Mucosa of descending colon (tissue), 3 donors: ENCODE data around the gene NME3. TPM values are rescaled to one million over a fixed set of nuclear protein-coding genes. Genes with fewer than 3 reads are reported as not detected.

ENCODE experiments used
- ATAC-seq: fragments of 200-7000 bp; cut with Tn5 transposase; one replicate; pipeline ENCODE4 v1.9.1; 2020; ENCODE audit warnings: mild to moderate bottlenecking, moderate library complexity
- DNase-seq, 3 donors: peaks; one replicate each; pipeline ENCODE4 v3.0.0-alpha.2; 2020
- H3K36me3 ChIP-seq: fragments of 200-600 bp; one replicate; pipeline ENCODE4 v1.8.0; 2021; ENCODE audit warnings: low read depth, mild to moderate bottlenecking
- H3K4me1 ChIP-seq: fragments of 200-600 bp; one replicate; pipeline ENCODE4 v1.8.0; 2021; ENCODE audit warnings: low read depth, mild to moderate bottlenecking
- H3K4me3 ChIP-seq: fragments of 200-600 bp; one replicate; pipeline ENCODE4 v1.8.0; 2021; ENCODE audit warnings: mild to moderate bottlenecking
- H3K9me3 ChIP-seq: fragments of 200-600 bp; one replicate; pipeline ENCODE4 v1.8.0; 2021; ENCODE audit warnings: mild to moderate bottlenecking
- intact Hi-C, 2 donors: fragments of 100-400 bp; cut with DNase I in 1 of 2; cut with micrococcal nuclease in 1 of 2; formaldehyde crosslinking; loops; one replicate each; pipeline versions ENCODE4 v1.11.0 to v1.11.1; 2022; cut with DNase I, micrococcal nuclease
- total RNA-seq, 3 donors: library from RNA; stranded (reverse); fragmentation: NEBNext Ultra II Directional in 2 of 3; extraction: Animal tissue kit (Norgen Biotek cat#: 25700) in 2 of 3; gene quantifications; one replicate each; pipeline versions ENCODE4 v1.2.1 to v1.2.4, GENCODE V29; 2021 to 2023
- TF ChIP-seq, protein P1 (sequence below): fragments of 200-600 bp; IDR thresholded peaks from one replicate; pipeline ENCODE4 v1.8.0; 2022; ENCODE audit warnings: antibody characterized with exemption, mild to moderate bottlenecking
- donor health status: DM: no; HTN: no; CAD: no; lungs with moderate emphysema.
- donor health status: DM: no; HTN: no; CAD: no.
- donor health status: DM: no; HTN: yes; CAD: no.

Gene NME3
- total RNA-seq, 3 donors from 2014 or later, result 49.1 to 66.0 (median 56.0) TPM

DNA sequence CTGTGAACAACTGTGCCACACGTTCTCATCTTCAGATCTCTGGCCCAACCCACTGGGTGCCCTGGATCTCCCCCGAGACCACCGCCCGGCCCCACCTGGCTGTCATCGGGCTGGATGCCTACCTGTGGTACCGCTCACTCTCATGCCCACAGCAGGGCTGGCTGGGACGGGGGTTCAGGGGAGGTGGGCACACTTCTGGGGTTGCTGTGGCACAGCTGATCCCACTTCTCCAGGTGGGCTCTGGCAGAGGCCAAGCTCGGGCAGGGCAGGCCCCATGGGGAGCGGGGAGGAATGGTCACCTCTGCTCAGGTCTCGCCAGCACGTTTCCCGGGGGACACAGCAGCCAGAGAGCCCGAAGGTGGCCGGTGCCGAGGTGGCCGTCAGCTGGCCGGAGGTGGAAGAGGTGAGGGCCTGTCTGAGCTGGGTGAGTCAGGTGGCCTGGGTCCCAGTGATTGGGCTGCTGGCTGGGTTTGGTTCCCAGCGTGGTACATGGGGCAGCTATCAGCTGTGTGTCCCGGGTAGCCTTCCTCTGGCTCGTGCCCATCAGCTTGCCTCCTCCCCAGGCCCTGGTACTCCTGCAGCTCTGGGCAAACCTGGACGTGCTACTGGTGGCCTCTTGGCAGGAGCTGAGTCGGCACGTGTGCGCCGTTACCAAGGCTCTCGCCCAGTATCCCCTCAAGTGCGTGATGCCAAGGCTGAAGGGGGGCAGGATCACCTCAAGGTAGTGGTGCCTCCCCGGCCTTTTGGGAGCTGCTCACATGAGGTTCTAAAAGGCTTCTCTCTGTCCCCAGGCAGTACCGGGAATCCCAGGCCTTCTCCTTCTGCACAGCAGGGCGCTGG is 3.9 kb upstream of the NME3 start:
- DNase-seq (no peak), ATAC-seq (no peak)
- Histone ChIP-seq H3K4me1 (peaks cover 23% of the 10 kb centered on the region), H3K9me3 (no peaks in the 10 kb centered on the region), H3K36me3 (peaks cover 5% of the 10 kb centered on the region), H3K4me3 (no peak overlapping the region)
- intact Hi-C loops, result no loop called here
- TF ChIP-seq, protein P1, sequence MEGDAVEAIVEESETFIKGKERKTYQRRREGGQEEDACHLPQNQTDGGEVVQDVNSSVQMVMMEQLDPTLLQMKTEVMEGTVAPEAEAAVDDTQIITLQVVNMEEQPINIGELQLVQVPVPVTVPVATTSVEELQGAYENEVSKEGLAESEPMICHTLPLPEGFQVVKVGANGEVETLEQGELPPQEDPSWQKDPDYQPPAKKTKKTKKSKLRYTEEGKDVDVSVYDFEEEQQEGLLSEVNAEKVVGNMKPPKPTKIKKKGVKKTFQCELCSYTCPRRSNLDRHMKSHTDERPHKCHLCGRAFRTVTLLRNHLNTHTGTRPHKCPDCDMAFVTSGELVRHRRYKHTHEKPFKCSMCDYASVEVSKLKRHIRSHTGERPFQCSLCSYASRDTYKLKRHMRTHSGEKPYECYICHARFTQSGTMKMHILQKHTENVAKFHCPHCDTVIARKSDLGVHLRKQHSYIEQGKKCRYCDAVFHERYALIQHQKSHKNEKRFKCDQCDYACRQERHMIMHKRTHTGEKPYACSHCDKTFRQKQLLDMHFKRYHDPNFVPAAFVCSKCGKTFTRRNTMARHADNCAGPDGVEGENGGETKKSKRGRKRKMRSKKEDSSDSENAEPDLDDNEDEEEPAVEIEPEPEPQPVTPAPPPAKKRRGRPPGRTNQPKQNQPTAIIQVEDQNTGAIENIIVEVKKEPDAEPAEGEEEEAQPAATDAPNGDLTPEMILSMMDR, result no peak

GRCh38 chr16:1774448-1774780 is 3.1 kb upstream of the NME3 start:
- no peak for DNase-seq
- TF ChIP-seq, protein P1, result no peak
- intact Hi-C loops, result no loop called here
- Histone ChIP-seq H3K4me3 (no peak overlapping the region), H3K4me1 (peaks cover 30% of the 10 kb centered on the region), H3K36me3 (peaks cover 5% of the 10 kb centered on the region), H3K9me3 (no peaks in the 10 kb centered on the region)
- no peak for ATAC-seq

DNA sequence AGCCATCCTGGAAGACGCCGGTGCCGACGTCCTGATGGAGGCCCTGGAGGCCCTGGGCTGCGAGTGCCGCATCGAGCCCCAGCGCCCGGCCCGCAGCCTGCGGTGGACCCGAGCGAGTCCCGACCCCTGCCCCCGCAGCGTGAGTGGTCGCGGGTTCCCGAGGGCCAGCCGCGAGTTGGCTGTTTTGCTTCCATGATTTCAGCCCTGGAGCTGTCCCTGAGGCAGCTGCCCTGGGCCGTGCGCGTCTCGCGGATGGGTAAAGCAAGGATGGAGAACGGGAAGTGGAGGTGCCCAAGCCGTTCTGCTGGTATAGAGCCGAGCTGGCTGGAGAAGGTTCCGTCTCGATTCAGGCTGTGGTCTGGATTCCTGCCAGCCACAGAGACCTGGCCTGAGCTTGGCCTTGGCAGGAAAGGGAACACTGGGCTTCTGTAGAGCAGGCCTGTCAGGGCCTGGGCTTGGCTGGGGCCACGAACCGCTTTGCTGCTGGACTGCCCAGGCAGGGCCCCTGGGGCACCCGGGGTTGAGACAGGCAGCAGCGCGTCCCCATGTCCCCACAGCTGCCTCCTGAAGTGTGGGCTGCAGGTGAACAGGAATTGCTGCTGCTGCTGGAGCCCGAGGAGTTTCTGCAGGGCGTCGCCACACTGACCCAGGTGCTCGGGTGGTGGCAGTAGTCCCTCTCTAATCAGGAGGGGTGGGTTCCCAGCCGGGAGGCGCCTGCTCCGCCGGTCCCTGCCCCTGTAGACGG is 2.5 kb upstream of the NME3 start:
- ATAC-seq, result peak; percentile 4

DNA sequence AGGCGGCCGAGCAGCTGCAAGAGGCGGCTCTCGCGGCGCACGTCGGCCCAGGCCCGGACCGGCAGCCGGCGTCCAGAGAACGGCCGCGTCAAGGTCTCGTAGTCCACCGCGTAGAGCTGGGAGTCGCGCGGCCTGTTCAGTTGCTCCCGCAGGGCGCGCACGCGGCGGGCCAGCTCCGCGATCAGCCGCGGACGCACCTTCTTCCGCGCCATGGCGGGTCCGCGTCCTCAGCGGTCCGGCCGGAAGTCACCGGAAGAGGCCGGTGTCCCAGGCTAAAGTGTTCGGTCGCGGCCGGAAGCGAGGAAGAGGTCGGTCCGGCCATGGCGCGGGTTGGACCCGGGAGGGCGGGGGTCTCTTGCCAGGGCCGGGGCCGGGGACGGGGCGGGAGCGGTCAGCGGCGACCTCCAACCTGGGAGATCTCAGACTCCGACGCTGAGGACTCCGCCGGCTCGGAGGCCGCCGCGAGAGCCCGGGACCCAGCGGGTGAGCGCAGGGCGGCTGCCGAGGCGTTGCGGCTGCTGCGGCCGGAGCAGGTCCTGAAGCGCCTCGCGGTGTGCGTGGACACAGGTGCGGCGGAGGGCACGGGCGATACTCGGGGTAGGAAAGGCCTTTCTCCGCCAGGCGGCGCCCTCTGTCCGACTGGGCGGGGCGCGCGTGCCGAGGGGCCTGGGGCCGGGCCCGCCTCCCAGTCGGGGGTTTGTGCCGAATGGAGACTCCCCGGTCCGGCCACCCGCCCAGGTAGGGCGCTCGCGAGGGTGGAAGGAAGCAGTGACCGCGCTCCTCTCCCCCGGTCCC is 1.8 kb upstream of the NME3 start, which contains the start of gene MRPS34:
MRPS34 (minus strand) TSS at position 227 of the 795 bp plus-strand sequence; CDS start at position 212, 15 bp downstream.
- Histone ChIP-seq H3K9me3 (no peaks in the 10 kb centered on the region), H3K36me3 (peaks cover 5% of the 10 kb centered on the region), H3K4me3 (peak within 1 kb of the TSS; percentile 89), H3K4me1 (peaks cover 31% of the 10 kb centered on the region)
- TF ChIP-seq, protein P1, result peak; percentile 83
- intact Hi-C loops, result no loop called here
- peak; percentile 85 to 91 (median 90) for DNase-seq
- peak; percentile 80 for ATAC-seq

More for the DNA sequence above, 2.5 kb upstream of the NME3 start:
- Histone ChIP-seq H3K9me3 (no peaks in the 10 kb centered on the region), H3K4me1 (peaks cover 31% of the 10 kb centered on the region), H3K4me3 (peak overlapping the region; percentile 89), H3K36me3 (peaks cover 5% of the 10 kb centered on the region)
- intact Hi-C loops, result no loop called here
- no peak for DNase-seq
- TF ChIP-seq, protein P1, result no peak

DNA sequence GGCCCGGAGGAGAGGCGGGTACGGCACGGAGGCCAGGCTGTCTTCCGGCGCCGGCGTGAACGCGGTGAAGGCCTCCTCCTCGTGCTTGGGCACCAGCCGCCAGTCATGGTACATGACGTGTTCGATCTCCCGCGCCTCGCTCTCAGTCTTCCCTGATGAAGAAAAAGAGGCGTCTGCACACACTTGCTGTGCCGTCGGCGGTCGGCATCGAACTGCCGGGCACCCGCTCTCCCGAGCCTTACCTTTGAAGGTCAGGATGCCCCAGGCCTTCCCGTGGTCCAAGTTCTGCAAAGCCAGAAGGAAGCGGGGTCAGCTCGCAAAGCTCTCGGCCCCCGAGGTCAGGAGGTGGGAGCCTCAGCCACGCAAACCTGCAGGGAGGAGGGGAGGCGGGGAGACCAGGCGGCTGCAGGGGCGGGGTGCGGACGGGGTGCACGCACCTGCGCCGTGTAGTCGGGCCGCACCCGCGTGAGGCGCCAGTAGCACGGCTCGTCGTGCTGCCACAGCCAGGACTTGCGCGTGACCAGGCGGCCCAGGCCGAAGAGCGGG is 1.1 kb upstream of the NME3 start, which contains the start of gene EME2:
EME2 (plus strand) TSS at position 449 of the 546 bp plus-strand sequence. CDS start 418 bp downstream, outside the sequence.
- Histone ChIP-seq H3K36me3 (peaks cover 2% of the 10 kb centered on the region), H3K4me3 (peak within 1 kb of the TSS; percentile 89), H3K4me1 (peaks cover 31% of the 10 kb centered on the region), H3K9me3 (no peaks in the 10 kb centered on the region)
- TF ChIP-seq, protein P1, result no peak
- intact Hi-C loops, result no loop called here
- DNase-seq (peak in 2 of 3 donors; percentile 59 to 77), ATAC-seq (peak; percentile 27)
